GM10248 (cell line): Measurements from ENCODE around the gene COL23A1.

Source experiments
- CTCF ChIA-PET: fragments of 300-600 bp; sonication (Branson Sonifier 250); formaldehyde crosslinking; extraction: SDS; loops from one replicate; lab custom pipeline; 2021; ENCODE audit warnings: antibody characterized with exemption; lab: Yijun Ruan, JAX
- POLR2A ChIA-PET: fragments of 350-650 bp; sonication (Branson Sonifier 250); formaldehyde crosslinking; extraction: SDS; loops from one replicate; lab custom pipeline; 2020; ENCODE audit warnings: antibody characterized with exemption; lab: Yijun Ruan, JAX
- DNase-seq: peaks from one replicate; pipeline ENCODE4 v3.0.0; 2012; ENCODE audit errors: extremely low spot score
- TF ChIP-seq, protein P1 (sequence below): IDR thresholded peaks from 2 replicates; pipeline ENCODE4 v1.5.1; 2012; ENCODE audit warnings: mild to moderate bottlenecking, low read depth; ENCODE audit errors: extremely low read depth, missing control alignments, control extremely low read depth

COL23A1 gene

GRCh38 chr5:178314961-178315820 is 275.0 kb downstream of the COL23A1 start:
- no peak for DNase-seq
- TF ChIP-seq, protein P1, sequence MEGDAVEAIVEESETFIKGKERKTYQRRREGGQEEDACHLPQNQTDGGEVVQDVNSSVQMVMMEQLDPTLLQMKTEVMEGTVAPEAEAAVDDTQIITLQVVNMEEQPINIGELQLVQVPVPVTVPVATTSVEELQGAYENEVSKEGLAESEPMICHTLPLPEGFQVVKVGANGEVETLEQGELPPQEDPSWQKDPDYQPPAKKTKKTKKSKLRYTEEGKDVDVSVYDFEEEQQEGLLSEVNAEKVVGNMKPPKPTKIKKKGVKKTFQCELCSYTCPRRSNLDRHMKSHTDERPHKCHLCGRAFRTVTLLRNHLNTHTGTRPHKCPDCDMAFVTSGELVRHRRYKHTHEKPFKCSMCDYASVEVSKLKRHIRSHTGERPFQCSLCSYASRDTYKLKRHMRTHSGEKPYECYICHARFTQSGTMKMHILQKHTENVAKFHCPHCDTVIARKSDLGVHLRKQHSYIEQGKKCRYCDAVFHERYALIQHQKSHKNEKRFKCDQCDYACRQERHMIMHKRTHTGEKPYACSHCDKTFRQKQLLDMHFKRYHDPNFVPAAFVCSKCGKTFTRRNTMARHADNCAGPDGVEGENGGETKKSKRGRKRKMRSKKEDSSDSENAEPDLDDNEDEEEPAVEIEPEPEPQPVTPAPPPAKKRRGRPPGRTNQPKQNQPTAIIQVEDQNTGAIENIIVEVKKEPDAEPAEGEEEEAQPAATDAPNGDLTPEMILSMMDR, result no peak
- ChIA-PET CTCF (interaction anchor here (1.5 to 1.6 kb wide), 2 partner anchors 10 to 13 kb away, joined by 3 to 5 read pairs; no protein-coding TSS in a partner anchor), POLR2A (interaction anchor here (1.2 kb wide), 1 partner anchor 67 kb away, joined by 3 read pairs; no protein-coding TSS in a partner anchor)

DNA sequence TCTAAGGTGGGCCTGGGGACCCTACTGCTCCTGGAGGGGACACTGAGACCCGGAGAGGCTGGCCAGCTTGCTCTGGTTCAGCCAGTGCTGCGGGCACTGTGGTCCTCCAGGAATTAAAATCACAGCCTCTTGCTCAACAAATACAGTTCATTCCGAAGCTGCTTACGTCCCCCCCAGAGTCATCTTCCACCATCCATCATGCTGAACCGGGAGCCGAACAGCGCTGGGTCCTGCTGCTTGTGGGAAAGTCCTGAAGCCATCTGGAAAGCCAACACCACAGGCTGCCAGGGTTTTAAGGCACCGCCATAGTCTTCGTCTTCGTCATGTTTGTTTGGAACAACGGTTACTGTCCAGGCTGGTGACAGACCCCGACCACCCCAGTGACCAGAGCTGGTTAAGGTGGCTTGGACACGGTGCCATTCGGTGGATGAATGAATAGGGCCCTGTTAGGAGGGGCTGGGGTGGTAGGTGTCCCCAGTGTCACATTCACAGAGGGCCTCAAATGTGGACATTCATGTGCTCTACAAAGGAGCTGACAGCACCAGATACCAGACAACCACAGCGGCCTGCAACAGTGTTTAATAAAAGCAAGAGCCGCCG is 276.0 kb downstream of the COL23A1 start:
- ChIA-PET CTCF (interaction anchor here (1.6 to 1.7 kb wide), 2 partner anchors 12 to 147 kb away, joined by 3 to 5 read pairs; no protein-coding TSS in a partner anchor), POLR2A (no interaction called here)
- DNase-seq, result no peak
- TF ChIP-seq, protein P1, result no peak

DNA sequence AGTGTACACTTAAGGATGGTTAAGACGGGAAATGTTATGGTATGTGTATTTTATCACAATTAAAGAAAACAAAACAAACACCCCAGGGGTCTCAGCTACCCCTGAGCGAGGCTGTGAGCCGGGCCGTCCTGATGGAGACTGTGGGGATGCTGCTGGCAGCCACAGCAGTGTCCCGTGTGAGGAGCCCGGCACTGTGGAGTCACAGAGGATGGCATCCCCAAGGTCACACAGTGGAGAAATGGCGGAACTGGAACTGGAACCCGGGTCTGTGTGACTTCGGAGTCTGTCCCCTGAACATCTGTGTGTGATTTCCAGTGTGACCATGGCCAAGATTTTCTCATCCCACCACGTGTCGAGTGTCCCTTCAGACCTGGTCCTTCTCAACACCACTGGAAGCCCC is 276.9 kb downstream of the COL23A1 start:
- ChIA-PET POLR2A (no interaction called here), CTCF (interaction anchor here (1.7 kb wide), 1 partner anchor 148 kb away, joined by 3 read pairs; no protein-coding TSS in a partner anchor)
- TF ChIP-seq, protein P1, result no peak
- no peak for DNase-seq

- DNase-seq, result no peak
- ChIA-PET POLR2A (no interaction called here), CTCF (no interaction called here)
- TF ChIP-seq, protein P1, result no peak
Observed at GRCh38 chr5:178312880-178313282, 277.3 kb downstream of the COL23A1 start.

DNA sequence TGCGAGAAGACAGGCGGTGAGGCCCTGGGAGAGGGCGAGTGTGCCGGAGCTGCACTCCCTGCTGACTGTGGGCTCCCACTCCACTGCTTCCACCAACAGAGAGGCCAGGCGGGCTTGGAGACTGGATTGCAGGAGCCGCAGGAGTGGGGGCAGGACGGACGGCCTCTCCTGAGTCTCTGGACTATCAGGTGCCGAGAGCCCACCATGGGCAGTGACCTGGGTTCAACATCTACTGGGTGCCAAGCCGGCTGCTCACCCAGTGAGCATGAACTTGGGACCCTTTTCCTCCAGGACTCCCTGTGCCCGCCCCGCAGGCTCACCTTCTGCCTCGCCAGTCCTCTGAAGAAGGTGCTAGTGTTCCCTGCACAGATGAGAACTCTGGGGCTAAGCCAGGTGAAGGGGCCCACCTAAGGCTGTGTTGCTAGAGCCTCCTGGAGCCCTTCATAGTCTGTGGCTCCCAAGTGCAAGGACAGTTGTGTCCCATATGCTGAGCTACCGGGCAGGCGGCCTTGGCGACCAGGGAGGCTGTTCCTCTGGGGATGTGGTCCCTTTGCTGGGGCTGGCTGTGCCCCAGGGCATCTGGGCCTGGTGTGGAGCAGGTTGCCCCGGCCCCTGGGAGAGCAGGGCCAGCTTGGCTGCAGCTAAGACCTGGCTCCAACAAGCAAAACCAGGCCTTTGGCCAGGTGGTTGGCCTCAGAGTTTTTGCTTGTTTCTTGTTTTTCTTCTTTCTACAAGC is 279.9 kb downstream of the COL23A1 start:
- POLR2A ChIA-PET, result no interaction called here
- CTCF ChIA-PET, result no interaction called here
- DNase-seq, result no peak
- TF ChIP-seq, protein P1, result no peak

- DNase-seq, result no peak
- ChIA-PET POLR2A (no interaction called here), CTCF (no interaction called here)
- TF ChIP-seq, protein P1, result no peak
Observed at GRCh38 chr5:178309271-178310013, 280.8 kb downstream of the COL23A1 start.
